Measurements from ENCODE around the gene PSMF1. TPM values are rescaled to one million over a fixed set of nuclear protein-coding genes. Genes with fewer than 3 reads are reported as not detected.

PSMF1 gene
- total RNA-seq, 4 donors from 2014 or later, result 11.5 to 91.6 (median 54.5) TPM

GRCh38 chr20:1127840-1128239 lies 9.4 kb downstream of the PSMF1 start:
- no peaks in the 10 kb centered on the region for H3K27me3 ChIP-seq
- peaks cover 0 to 2% of the 10 kb centered on the region in 2 donors for H3K4me1 ChIP-seq
- DNase-seq, result no peak
- TF ChIP-seq CTCF (IDR thresholded peaks at IDR 0.05) (no peak), POLR2A (IDR thresholded peaks at IDR 0.05) (no peak)
- no peaks in the 10 kb centered on the region for H3K36me3 ChIP-seq
- no peak overlapping the region for H3K27ac ChIP-seq
- no peak overlapping the region for H3K4me3 ChIP-seq
- intact Hi-C loops (cut with DNase I; ENCODE audit: low total_unique reads), result no loop called here
- H3K9me3 ChIP-seq, result no peaks in the 10 kb centered on the region

GRCh38 chr20:1130058-1130694 lies 11.8 kb downstream of the PSMF1 start:
- Histone ChIP-seq H3K4me1 (no peaks in the 10 kb centered on the region), H3K27ac (no peak overlapping the region), H3K27me3 (no peaks in the 10 kb centered on the region), H3K36me3 (no peaks in the 10 kb centered on the region), H3K9me3 (no peaks in the 10 kb centered on the region), H3K4me3 (no peak overlapping the region)
- no peak for TF ChIP-seq POLR2A (IDR thresholded peaks at IDR 0.05)
- TF ChIP-seq CTCF (IDR thresholded peaks at IDR 0.05), result no peak
- no peak for DNase-seq
- intact Hi-C loops (cut with DNase I; ENCODE audit: low total_unique reads), result no loop called here

GRCh38 chr20:1130847-1131246 lies 12.4 kb downstream of the PSMF1 start:
- Histone ChIP-seq H3K4me3 (no peak overlapping the region), H3K27ac (no peak overlapping the region), H3K4me1 (no peaks in the 10 kb centered on the region), H3K9me3 (no peaks in the 10 kb centered on the region), H3K27me3 (no peaks in the 10 kb centered on the region), H3K36me3 (no peaks in the 10 kb centered on the region)
- no peak for DNase-seq
- intact Hi-C loops (cut with DNase I; ENCODE audit: low total_unique reads), result no loop called here
- TF ChIP-seq POLR2A (IDR thresholded peaks at IDR 0.05) (no peak), CTCF (IDR thresholded peaks at IDR 0.05) (no peak)

GRCh38 chr20:1131354-1131753 lies 13.0 kb downstream of the PSMF1 start:
- no peak for DNase-seq
- H3K27ac ChIP-seq, result no peak overlapping the region
- no peaks in the 10 kb centered on the region for H3K9me3 ChIP-seq
- H3K4me3 ChIP-seq, result no peak overlapping the region
- TF ChIP-seq CTCF (IDR thresholded peaks at IDR 0.05) (no peak), POLR2A (IDR thresholded peaks at IDR 0.05) (no peak)
- intact Hi-C loops (cut with DNase I; ENCODE audit: low total_unique reads), result no loop called here
- no peaks in the 10 kb centered on the region for H3K36me3 ChIP-seq
- no peaks in the 10 kb centered on the region for H3K4me1 ChIP-seq
- no peaks in the 10 kb centered on the region for H3K27me3 ChIP-seq

- DNase-seq, result no peak
- H3K36me3 ChIP-seq, result no peaks in the 10 kb centered on the region
- TF ChIP-seq POLR2A (IDR thresholded peaks at IDR 0.05) (no peak), CTCF (IDR thresholded peaks at IDR 0.05) (no peak)
- no peaks in the 10 kb centered on the region for H3K9me3 ChIP-seq
- intact Hi-C loops (cut with DNase I; ENCODE audit: low total_unique reads), result no loop called here
- no peaks in the 10 kb centered on the region for H3K27me3 ChIP-seq
- H3K4me3 ChIP-seq, result no peak overlapping the region
- H3K4me1 ChIP-seq, result no peaks in the 10 kb centered on the region
- no peak overlapping the region for H3K27ac ChIP-seq
These were observed 16.0 kb downstream of the PSMF1 start for GRCh38 chr20:1134355-1134754.
